ENCODE data around the gene ACP4.
A peak's percentile ranks its signal among the peaks of the same experiment; 100 is the strongest.
"Not testable (repeated sequence)": the region's sequence is repeated elsewhere in the genome, so short reads cannot be mapped to it uniquely, and the experiment has no call there.

The ACP4 gene

GRCh38 chr19:50790396-50790795 lies at the start of gene ACP4:
TSS of gene ACP4 (plus strand) at chr19:50790415. CDS start at chr19:50790415, 0 bp downstream.
- DNase-seq (ENCODE audit: low spot score): peak; percentile 14
- no peak for TF ChIP-seq CTCF (IDR thresholded peaks at IDR 0.05; ENCODE audit: extremely low read depth, missing control alignments)

DNA sequence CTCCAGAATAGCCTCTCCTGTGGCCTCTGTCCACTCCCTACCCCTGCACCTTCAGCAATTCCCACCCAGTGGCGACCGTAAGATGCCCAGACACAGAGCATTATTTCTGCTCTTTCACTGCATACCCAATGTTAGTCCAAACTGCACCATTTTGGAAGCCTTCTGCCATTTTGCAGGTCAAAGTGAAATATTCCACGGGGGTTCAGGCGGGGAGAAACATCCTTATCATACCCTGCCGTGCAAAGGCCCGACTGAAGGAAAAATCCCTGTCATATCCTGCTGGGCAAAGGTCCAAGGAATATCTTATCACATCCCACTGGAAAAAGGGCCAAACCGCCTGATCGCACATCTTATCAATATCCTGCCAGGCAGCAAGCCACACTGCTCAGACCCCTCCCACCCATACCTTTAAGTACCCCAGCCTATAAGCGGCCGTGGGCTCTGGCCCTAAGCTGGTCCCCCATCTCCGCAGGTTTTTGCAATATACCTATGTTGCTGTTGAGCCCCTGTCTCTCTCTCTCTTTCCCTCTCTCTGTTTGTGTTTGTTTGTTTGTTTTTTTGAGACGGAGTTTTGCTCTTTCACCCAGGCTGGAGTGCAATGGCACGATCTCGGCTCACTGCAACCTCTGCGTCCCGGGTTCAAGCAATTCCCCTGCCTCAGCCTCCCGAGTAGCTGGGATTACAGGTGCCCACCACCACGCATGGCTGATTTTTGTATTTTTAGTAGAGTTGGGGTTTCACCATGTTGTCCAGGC lies 48.9 kb upstream of the ACP4 start:
- DNase-seq (ENCODE audit: low spot score): no peak
- no peak for TF ChIP-seq CTCF (IDR thresholded peaks at IDR 0.05; ENCODE audit: extremely low read depth, missing control alignments)

DNA sequence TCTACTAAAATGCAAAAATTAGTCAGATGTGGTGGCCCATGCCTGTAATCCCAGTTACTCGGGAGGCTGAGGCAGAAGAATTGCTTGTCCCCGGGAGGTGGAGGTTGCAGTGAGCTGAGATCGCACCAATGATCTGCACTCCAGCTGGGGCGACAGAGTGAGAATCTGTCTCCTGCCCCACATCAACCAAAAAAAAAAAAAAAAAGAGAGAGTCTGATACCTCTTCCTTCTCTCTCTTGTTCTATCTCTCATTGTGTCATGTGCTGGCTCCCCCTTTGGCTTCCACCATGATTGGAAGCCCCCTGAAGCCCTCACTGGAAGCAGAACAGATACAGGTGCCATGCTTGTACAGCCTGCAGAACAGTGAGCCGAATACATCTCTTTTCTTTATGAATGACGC lies 46.7 kb upstream of the ACP4 start:
- DNase-seq (ENCODE audit: low spot score): no peak
- TF ChIP-seq CTCF (IDR thresholded peaks at IDR 0.05; ENCODE audit: extremely low read depth, missing control alignments): no peak

DNA sequence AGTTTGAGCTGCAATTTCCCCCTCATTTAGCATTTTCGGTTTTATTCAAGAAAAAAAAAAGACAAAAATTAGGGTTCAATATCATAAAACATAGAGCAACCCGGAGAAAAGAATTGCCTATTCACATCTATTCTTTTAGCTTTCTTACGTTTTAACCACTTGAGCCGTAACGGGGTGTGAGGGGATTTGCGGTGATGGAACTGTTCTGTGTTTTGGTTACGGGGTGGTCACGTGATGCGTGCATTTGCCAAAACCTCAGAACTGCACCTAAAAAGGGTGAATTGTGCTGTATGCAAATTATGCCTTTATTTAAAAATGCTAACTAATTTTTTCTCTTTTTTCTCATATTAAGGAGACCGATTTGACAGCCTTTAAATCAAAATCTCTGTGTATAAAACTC lies 45.0 kb upstream of the ACP4 start:
- no peak for DNase-seq (ENCODE audit: low spot score)
- TF ChIP-seq CTCF (IDR thresholded peaks at IDR 0.05; ENCODE audit: extremely low read depth, missing control alignments): no peak

DNA sequence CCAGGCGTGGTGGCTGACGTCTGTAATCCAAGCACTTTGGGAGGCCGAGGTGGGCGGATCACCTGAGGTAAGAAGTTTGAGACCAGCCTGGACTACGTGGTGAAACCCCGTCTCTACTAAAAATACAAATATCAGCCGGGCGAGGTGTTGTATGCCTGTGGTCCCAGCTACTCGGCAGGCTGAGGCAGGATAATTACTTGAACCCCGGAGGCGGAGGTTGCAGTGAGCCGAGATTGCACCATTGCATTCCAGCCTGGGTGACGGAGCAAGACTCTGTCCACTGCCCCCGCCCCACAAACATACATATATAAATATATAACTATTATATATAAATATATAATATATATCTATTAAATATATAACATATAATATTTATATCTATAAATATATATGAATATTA lies 43.1 kb upstream of the ACP4 start:
- DNase-seq (ENCODE audit: low spot score): not testable (repeated sequence)

DNA sequence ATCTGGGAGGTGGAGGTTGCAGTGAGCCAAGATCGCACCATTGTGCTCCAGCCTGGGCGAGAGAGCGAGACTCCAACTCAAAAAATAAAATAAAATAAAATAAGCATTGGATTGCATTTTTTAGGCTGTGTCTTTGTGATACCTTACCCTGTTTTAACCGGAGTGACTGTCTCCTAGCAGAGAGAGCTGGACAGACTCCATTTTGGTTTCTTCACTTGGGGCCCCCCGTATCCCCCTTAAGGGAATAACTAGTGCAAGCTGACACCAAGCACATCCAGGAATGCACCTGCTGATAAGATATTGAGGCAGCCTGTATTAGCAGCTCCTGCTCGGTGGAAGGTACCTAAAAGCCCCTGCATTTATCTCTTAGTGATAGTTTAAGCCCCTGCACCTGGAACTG lies 40.7 kb upstream of the ACP4 start:
- no peak for DNase-seq (ENCODE audit: low spot score)
- TF ChIP-seq CTCF (IDR thresholded peaks at IDR 0.05; ENCODE audit: extremely low read depth, missing control alignments): no peak

- no peak for TF ChIP-seq CTCF (IDR thresholded peaks at IDR 0.05; ENCODE audit: extremely low read depth, missing control alignments)
- no peak for DNase-seq (ENCODE audit: low spot score)
Measured at GRCh38 chr19:50750010-50750409, 40.2 kb upstream of the ACP4 start.

DNA sequence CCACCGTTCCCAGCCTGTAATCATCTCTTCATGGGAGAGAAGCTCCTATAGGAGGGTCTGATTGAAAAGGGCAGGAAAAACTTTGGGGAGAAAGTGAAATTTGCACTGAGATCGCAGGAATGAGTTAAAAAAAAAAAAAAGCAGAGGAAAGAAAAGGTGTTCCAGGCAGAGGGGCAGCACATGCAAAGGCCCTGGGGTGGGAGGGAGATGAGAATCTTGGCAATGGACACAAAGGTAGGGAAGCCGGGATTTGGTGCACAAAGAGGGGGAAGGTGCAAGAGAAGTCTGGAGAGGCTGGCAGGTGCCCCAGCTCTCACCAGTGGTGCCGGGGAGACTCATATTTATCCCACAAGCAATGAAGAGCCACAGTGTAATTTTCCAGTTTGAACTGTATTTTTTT lies 36.3 kb upstream of the ACP4 start:
- TF ChIP-seq CTCF (IDR thresholded peaks at IDR 0.05; ENCODE audit: extremely low read depth, missing control alignments): no peak
- DNase-seq (ENCODE audit: low spot score): no peak

DNA sequence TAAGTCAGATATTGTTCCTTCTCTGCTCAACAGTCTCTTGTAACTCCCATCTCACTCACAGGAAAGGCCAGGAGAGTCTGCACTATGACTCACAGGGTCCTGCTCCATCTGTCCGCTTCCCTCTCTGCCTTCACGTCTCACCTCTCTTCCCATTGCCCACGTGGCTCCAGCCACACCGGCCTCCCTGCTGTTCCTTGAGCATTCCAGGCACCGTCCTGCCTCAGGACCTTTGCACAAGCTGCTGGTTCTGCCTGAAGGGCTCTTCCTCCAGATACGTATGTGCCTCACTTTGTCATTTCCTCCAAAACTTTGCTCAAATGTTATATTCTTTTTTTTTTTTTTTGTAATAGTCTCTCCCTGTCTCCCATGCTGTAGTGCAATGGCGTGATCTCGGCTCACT lies 34.0 kb upstream of the ACP4 start:
- not testable (repeated sequence) for DNase-seq (ENCODE audit: low spot score)

DNA sequence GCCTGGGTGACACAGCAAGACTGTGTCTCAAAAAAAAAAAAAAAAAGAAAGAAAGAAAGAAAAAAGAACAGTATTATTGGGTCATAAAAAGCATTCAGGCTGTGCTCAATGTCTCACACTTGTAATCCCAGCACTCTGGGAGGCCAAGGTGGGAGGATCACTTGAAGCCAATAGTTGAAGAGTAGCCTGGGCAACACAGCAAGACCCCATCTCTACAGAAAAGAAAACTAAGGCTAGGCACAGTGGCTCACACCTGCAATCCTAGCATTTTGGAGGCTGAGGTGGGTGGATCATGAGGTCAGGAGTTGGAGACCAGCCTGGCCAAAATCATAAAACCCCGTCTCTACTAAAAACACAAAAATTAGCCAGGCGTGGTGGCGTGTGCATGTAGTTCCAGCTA lies 32.6 kb upstream of the ACP4 start:
- not testable (repeated sequence) for DNase-seq (ENCODE audit: low spot score)

DNA sequence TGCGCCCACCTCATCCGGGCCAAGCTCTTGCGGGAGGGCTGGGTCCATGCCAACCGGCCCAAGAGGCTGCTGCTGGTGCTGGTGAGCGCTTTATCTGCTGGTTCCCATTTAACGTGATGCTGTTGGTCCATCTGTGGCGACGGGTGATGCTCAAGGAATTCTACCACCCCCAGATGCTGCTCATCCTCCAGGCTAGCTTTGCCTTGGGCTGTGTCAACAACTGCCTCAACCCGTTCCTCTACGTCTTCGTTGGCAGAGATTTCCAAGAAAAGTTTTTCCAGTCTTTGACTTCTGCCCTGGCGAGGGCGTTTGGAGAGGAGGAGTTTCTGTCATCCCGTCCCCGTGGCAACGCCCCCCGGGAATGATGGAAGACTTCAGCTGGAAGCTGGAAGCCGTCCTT lies 31.1 kb upstream of the ACP4 start:
- DNase-seq (ENCODE audit: low spot score): not testable (repeated sequence)
